ENCODE data around the gene MARCHF9.

Gene MARCHF9

GRCh38 chr12:57724936-57725740 lies 29.8 kb upstream of the MARCHF9 start:
- DNase-seq = no peak

DNA sequence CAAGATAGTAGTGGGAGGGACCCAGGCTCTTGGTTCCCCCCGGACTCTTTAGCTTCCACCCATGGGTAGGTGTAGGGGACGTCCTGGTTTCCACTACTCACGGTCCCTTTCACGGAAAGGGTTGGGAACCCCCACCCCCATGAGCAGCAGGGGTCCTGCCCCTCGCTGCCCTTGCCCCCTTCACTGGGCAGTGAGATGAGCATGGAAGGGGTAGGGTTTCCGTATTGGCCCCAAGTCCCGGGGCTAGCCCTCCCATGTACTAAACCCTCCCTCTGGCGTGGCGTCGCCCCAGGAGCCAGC lies 29.1 kb upstream of the MARCHF9 start:
- no peak for DNase-seq

DNA sequence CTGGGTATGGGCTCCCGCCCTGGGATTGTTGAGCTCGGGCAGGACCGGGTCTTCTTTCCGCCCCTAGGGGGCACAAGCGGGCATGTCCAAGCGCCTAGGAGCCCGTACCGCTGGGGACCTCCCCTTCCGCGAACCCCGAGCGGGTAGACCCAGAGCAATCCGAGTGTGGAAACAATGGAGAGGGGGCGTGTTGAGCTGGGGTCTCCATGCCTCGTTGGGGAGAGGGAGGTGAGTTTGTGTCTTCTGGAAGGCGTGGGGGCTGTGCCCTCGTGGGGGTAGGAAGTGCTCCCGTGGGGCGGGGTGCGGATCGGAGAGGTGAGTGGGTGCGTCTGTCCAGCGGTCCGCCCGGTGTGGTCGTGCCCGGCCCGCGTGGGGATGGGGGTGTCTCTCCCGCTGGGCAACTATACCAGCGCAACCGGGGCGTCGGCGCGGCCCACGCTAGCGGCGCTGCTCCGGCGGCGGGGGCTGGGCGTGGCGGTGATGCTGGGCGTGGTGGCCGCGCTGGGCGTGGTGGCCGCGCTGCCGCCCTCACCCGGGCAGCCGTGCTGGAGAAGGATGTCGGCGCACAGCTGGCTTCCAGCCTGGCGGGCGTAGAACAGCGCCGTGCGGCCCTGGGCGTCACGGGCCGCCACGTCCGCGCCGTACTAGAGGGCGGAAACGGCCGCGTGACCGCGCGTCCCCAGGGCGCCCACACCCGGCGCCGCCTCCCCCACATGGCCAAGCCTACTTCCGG lies 28.6 kb upstream of the MARCHF9 start:
- peak; percentile 48 for DNase-seq

- DNase-seq = no peak
Observed at GRCh38 chr12:57726884-57727757, 27.8 kb upstream of the MARCHF9 start.

DNA sequence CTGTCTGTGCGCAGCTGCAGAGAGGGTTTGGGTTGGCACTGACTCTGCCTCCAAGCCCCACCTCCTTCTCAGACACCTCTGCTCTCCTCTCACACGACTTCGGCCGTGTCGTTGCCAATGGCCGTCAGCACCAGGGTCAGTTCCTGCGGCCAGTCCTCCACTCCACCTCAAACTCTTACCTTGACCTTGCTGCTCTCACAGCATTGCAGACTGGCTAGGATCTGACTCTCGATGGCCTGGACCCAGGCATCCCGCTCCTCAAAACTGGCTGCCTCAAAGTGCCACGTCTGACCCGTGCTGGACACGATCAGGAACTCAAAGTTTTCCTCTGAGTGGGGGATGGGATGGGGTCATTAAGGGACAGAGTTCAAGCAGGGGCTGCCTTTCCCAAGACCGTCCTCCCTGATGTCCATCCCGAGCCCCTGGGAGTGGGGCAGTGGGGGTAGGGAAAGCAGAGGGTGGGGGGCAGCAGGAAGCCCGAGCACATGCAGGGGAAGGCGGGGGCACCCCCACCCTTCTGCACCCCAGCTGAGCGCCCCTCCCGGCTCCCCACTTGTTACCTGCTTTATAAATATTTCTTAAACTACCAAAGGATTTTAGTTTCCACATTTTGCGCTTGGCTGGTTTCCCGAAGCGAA lies 27.0 kb upstream of the MARCHF9 start:
- no peak for DNase-seq

GRCh38 chr12:57729321-57729844 lies 25.5 kb upstream of the MARCHF9 start:
- no peak for DNase-seq

GRCh38 chr12:57730336-57731067 lies 24.4 kb upstream of the MARCHF9 start:
- no peak for DNase-seq

GRCh38 chr12:57731411-57732080 lies 23.4 kb upstream of the MARCHF9 start:
- DNase-seq = no peak

DNA sequence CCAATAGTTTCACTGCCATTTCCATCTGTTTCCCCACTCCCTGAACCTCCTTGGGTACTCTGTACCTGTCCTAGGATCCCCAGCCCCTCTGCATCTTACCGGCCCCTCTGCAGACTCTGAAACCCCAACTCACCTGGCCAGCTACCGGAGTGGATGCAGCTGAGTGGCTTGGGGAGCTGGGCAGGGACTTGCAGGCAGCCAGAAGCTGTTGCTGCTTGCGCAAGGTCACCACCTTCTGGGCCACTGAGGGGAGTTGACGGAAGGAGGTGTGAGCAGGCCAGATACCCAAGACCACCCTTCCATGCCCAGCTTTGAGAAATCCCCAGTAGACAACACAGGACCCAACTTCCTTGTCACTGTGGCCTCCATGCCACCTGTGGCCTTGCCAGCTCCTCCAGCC lies 22.6 kb upstream of the MARCHF9 start:
- no peak for DNase-seq

GRCh38 chr12:57732726-57733593 lies 21.9 kb upstream of the MARCHF9 start:
- DNase-seq = no peak

- no peak for DNase-seq
Observed at GRCh38 chr12:57733928-57734327, 21.0 kb upstream of the MARCHF9 start.

DNA sequence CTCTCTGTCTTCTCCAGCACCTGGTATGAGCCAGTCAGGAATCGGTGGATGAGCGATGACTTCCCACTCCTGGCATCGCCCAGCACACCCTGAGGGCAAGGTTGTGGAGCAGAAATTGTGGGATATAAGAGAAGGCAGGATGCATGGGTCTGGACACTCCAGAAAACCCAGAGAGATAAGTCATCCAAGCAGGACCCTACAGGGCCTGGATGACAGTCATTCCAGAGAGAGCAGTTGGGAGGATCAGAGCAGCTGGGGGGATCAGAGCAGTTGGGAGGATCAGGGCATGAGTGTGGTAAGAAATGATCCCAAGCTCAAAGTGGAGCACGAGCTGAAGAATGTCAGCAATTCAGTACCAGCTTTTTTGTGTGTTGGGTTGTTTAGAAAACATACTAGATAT lies 20.3 kb upstream of the MARCHF9 start:
- no peak for DNase-seq

DNA sequence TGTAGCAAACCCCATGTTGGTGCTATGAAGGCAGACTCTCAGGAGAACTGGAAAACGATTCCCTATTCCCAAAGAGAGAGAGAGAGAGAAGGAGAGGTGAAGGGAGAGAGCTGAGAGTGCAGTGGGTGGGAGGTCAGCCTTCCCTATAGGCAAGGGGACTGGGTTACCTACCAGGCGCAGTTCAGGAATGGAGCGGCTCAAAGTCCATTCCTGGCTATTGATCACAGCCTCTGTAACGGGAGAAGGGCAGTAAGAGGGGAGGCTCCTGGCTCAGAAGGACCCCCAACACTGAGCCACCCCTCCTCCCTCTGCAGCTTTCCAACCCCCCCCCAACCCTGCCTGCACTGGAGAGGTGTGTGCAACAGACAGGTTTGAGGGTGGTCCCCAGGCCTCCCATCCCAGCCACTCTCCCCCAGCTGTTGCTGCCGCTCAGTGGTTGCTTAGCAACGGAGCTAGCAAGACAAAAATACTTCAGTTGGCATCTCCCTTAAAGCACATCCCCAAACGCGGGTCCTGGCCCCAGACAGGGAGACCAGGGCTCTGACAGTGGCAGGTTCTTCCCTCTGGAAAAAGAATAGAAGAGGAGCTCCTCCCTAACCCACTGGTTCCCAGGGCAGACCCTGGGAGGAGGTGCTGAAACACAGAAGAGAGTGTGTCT lies 19.6 kb upstream of the MARCHF9 start:
- no peak for DNase-seq

- no peak for DNase-seq
Observed at GRCh38 chr12:57735952-57736740, 18.8 kb upstream of the MARCHF9 start.

DNA sequence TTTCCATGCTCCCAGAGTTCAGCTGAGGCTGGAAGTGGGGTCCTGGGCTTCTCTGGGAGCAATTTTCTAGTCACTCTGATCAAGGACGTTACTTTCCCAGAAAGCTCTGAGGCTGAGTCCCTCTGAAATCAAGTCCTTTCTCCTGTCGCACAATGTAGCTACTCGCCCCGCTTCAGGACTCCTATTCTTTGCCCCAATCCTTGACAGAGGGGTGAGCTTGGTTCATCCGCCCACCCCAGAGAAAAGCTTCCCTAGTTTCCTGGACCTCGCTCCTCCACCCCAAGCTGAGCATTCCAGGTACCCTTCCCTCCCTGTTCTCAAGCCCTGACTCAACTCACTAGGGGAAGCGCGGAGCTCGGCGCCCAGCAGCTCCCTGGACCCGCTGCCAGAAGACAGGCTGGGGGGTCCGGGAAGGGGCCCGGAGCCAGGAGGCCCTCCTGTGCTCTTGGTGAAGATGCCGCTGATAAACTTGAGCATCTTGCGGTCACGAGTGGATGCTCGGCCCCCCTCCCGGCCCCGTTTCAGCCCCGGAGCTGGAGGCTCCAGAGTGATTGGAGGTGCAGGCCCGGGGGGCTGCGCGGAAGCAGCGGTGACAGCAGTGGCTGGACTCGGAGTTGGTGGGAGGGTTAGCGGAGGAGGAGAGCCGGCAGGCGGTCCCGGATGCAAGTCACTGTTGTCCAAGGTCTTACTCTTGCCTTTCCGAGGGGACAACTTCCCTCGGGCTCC lies 18.0 kb upstream of the MARCHF9 start:
- DNase-seq = no peak

DNA sequence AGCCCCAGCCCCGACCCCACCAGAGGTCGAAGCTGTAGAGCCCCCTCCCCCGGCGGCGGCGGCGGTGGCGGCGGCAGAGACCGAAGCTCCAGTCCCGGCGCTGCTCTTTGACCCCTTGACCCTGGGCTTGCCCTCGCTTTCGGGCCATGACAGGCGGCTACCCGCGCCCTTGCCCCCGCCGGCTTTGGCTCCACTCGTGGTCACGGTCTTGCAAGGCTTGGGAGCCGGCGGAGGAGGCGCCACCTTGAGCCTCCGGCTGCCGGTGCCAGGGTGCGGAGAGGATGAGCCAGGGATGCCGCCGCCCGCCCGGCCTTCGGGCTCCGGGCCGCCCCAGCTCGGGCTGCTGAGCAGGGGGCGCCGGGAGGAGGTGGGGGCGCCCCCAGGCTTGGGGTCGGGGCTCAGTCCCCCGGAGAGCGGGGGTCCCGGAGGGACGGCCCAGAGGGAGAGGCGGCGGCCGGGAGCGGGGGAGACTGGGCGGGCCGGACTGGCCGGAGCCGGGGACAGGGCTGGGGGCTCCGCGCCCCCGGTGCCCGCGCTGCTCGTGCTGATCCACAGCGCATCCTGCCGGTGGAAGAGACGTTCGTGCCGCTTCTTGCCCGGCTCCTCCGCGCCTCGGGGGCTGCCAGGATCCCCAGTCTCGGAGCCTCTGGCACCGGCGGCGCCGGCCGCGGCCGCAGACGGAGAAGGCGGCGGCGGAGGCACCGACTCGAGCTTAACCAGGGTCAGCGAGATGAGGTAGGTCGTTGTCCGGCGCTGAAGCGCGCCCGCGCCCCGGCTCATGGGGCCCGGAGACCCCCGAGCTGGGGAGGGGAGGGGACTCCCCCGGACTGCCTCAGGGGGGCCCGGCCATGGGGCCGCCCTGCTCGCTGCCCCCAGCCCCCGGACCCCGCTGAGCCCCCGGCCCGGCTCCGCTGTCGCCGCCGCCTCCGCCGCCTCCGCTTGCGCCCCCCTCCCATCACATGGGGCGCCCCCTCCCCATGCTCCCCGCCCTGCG lies 17.1 kb upstream of the MARCHF9 start:
- no peak for DNase-seq

GRCh38 chr12:57738661-57739237 lies 16.2 kb upstream of the MARCHF9 start, which contains the start of gene AGAP2:
TSS of gene AGAP2 (minus strand) at chr12:57738742. CDS start at chr12:57738246, 496 bp downstream.
- DNase-seq = no peak

All from CD4-positive, alpha-beta T cell treated with Interleukin-21 for 1 hour (primary cell).